Peyer's patch (tissue), 4 donors: ENCODE results near the gene GARS1.

Experiments
- POLR2A ChIP-seq, 2 donors: fragments of 450-650 bp; IDR thresholded peaks; one replicate each; pipeline ENCODE4 v1.5.1; 2017; ENCODE audit warnings: antibody characterized with exemption in 2 of 2, mild to moderate bottlenecking in 2 of 2, moderate library complexity in 2 of 2
- TF ChIP-seq, protein P1 (sequence below), 6 experiments: fragments of 450-650 bp in 4 of 6; fragments of 200-600 bp in 2 of 6; sonication (generic) in 1 of 6; IDR thresholded peaks; one replicate each; pipeline ENCODE4 v1.5.1; 2017 to 2019; ENCODE audit warnings: antibody characterized with exemption in 6 of 6, mild to moderate bottlenecking in 3 of 6, moderate library complexity in 1 of 6

DNA sequence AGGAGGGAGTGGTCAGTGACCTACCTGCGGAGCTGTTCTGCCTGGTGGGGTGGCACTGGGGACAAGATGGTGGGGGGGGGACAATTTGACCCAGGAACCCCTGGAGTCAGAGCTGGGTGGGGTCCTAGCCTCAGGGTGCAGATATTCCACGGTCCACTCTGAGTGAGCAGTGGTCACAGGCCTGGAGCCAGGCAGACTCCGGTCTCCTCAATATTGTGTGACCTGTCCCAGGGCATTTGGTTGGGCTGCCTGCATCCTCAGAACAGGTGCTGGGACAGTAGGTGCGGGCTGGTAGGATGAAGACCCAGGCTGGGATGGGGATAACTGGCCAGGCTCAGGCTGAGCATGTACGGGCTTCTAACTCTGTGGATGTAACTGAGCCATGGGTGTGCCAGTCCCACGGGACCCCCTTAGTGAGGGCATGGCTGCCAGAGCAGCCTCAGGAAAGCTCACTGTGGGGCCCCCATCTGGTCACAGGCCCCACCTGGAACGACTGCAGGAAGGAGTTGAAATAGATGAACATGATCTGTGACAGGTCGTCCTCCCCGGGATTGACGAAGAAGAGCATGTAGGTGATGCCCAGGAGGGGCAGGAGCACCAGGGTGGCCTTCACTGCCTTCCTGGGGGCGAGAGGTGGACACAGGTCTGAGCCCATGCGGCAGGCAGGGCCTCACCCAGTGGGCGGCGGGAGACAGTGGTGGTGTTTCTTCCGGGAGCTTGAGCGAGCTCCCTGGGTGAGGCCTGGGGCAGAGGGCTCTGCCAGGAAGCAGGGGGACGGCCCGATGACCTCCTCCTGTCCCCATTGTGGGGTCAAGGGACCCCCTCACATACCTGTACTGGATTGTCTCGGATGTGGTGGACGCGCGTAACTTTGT is 60.7 kb downstream of the GARS1 start:
- TF ChIP-seq, protein P1, sequence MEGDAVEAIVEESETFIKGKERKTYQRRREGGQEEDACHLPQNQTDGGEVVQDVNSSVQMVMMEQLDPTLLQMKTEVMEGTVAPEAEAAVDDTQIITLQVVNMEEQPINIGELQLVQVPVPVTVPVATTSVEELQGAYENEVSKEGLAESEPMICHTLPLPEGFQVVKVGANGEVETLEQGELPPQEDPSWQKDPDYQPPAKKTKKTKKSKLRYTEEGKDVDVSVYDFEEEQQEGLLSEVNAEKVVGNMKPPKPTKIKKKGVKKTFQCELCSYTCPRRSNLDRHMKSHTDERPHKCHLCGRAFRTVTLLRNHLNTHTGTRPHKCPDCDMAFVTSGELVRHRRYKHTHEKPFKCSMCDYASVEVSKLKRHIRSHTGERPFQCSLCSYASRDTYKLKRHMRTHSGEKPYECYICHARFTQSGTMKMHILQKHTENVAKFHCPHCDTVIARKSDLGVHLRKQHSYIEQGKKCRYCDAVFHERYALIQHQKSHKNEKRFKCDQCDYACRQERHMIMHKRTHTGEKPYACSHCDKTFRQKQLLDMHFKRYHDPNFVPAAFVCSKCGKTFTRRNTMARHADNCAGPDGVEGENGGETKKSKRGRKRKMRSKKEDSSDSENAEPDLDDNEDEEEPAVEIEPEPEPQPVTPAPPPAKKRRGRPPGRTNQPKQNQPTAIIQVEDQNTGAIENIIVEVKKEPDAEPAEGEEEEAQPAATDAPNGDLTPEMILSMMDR (IDR thresholded peaks at IDR 0.05) = no peak
- no peak for TF ChIP-seq POLR2A (IDR thresholded peaks at IDR 0.05)
